Hepatocyte (in vitro differentiated cells): ENCODE measurements around the gene ZDHHC5. TPM values are rescaled to one million over a fixed set of nuclear protein-coding genes. Genes with fewer than 3 reads are reported as not detected.
"Not testable (repeated sequence)": the region's sequence is repeated elsewhere in the genome, so short reads cannot be mapped to it uniquely, and the experiment has no call there.

Experiments used
- DNase-seq: peaks from one replicate; pipeline ENCODE4 v3.0.0-alpha.2; 2016; ENCODE audit warnings: low spot score
- H2AFZ ChIP-seq: fragments of 200-600 bp; sonication (generic); 2 replicates; pipeline ENCODE4 v1.6.0; 2016; ENCODE audit warnings: antibody characterized with exemption, mild to moderate bottlenecking
- H3K27ac ChIP-seq: fragments of 200-600 bp; sonication (generic); 2 replicates; pipeline ENCODE4 v1.5.1; 2016; ENCODE audit warnings: mild to moderate bottlenecking
- H3K27me3 ChIP-seq: fragments of 200-600 bp; sonication (generic); 2 replicates; pipeline ENCODE4 v1.6.1; 2016
- H3K36me3 ChIP-seq: fragments of 200-600 bp; sonication (generic); replicated peaks from 2 replicates; pipeline ENCODE4 v1.5.1; 2016; ENCODE audit warnings: low read depth; ENCODE audit not compliant: insufficient read depth
- H3K4me1 ChIP-seq: fragments of 200-600 bp; sonication (generic); 2 replicates; pipeline ENCODE4 v1.5.1; 2016; ENCODE audit warnings: mild to moderate bottlenecking, moderate library complexity; ENCODE audit not compliant: insufficient read depth
- H3K4me2 ChIP-seq: fragments of 200-600 bp; sonication (generic); 2 replicates; pipeline ENCODE4 v1.6.0; 2016
- H3K4me3 ChIP-seq: fragments of 200-600 bp; sonication (generic); 2 replicates; pipeline ENCODE4 v1.5.1; 2016; ENCODE audit warnings: mild to moderate bottlenecking
- H3K79me2 ChIP-seq: fragments of 200-600 bp; sonication (generic); 2 replicates; pipeline ENCODE4 v1.6.0; 2017; ENCODE audit warnings: mild to moderate bottlenecking
- H3K9me2 ChIP-seq: fragments of 200-600 bp; sonication (generic); replicated peaks from 2 replicates; pipeline ENCODE4 v1.6.0; 2017; ENCODE audit warnings: mild to moderate bottlenecking; ENCODE audit not compliant: insufficient read depth
- H3K9me3 ChIP-seq: fragments of 200-600 bp; sonication (generic); 2 replicates; pipeline ENCODE4 v1.5.1; 2016; ENCODE audit warnings: low read depth, mild to moderate bottlenecking
- H4K20me1 ChIP-seq: fragments of 200-600 bp; sonication (generic); 2 replicates; pipeline ENCODE4 v1.6.0; 2016; ENCODE audit warnings: mild to moderate bottlenecking; ENCODE audit not compliant: insufficient read depth, poor library complexity, severe bottlenecking
- CTCF ChIP-seq: fragments of 200-600 bp; sonication (generic); IDR thresholded peaks from 2 replicates; pipeline ENCODE4 v1.5.1; 2016; ENCODE audit warnings: antibody characterized with exemption, mild to moderate bottlenecking; ENCODE audit not compliant: poor library complexity
- EZH2 ChIP-seq: fragments of 200-600 bp; sonication (generic); IDR thresholded peaks from 2 replicates; pipeline ENCODE4 v1.6.1; 2016; ENCODE audit warnings: antibody characterized with exemption, mild to moderate bottlenecking, borderline replicate concordance
- EZH2phosphoT487 ChIP-seq: fragments of 200-600 bp; sonication (generic); IDR thresholded peaks from one replicate; pipeline ENCODE4 v1.6.1; 2018; ENCODE audit warnings: antibody characterized with exemption, mild to moderate bottlenecking, low read depth, moderate library complexity; ENCODE audit not compliant: unreplicated experiment, severe bottlenecking
- WGBS: methylation state at CpG from one replicate; pipeline ENCODE4 v1.1.6; 2016; ENCODE audit warnings: low lambda C conversion rate; ENCODE audit errors: missing lambda C conversion rate; 5-methylcytosine and 5-hydroxymethylcytosine counted together
- polyA plus RNA-seq: library from polyadenylated mRNA; unstranded; fragments of >200 nt; fragmentation: Nextera tagmentation; extraction: Ambion mirVana; gene quantifications from 2 replicates; pipeline ENCODE4 v1.2.1, GENCODE V29; 2016
- total RNA-seq: library from RNA; depleted of rRNA; stranded (reverse); fragments of >200 nt; gene quantifications from 2 replicates; pipeline ENCODE4 v1.2.3, GENCODE V29; 2014

ZDHHC5 gene
- total and polyA plus RNA-seq, 2 experiments from 2014 or later, result 41.3 to 42.3 TPM

- no peak for DNase-seq
Measured at GRCh38 chr11:57704932-57705331, 37.0 kb downstream of the ZDHHC5 start.

GRCh38 chr11:57705432-57705831, 37.5 kb downstream of the ZDHHC5 start:
- H3K79me2 ChIP-seq, result peaks cover 42% of the 10 kb centered on the region
- H3K36me3 ChIP-seq, H3K27ac ChIP-seq, H3K9me2 ChIP-seq, H3K4me1 ChIP-seq, H2AFZ ChIP-seq, H3K4me3 ChIP-seq, H4K20me1 ChIP-seq, H3K9me3 ChIP-seq, DNase-seq, H3K4me2 ChIP-seq, H3K27me3 ChIP-seq: not testable (repeated sequence)
- WGBS, result 93% methylated on average over 8 of the region's 8 CpGs

More at GRCh38 chr11:57704932-57705331, 37.0 kb downstream of the ZDHHC5 start:
- no peak overlapping the region for H2AFZ ChIP-seq
- WGBS, result 96% methylated on average over 6 of the region's 6 CpGs
- no peak overlapping the region for H3K4me2 ChIP-seq
- TF ChIP-seq EZH2 (no peak), CTCF (no peak)
- no peak overlapping the region for H3K4me3 ChIP-seq
- H3K27ac ChIP-seq, result no peak overlapping the region
- H3K27me3 ChIP-seq, result no peaks in the 10 kb centered on the region
- H3K9me3 ChIP-seq, result no peaks in the 10 kb centered on the region
- H4K20me1 ChIP-seq, result no peaks in the 10 kb centered on the region
- peaks cover 37% of the 10 kb centered on the region for H3K79me2 ChIP-seq
- no peaks in the 10 kb centered on the region for H3K4me1 ChIP-seq
- no peaks in the 10 kb centered on the region for H3K9me2 ChIP-seq
- H3K36me3 ChIP-seq, result no peaks in the 10 kb centered on the region

GRCh38 chr11:57709802-57710367, 42.0 kb downstream of the ZDHHC5 start:
- Histone ChIP-seq H3K79me2 (peaks cover 76% of the 10 kb centered on the region), H3K36me3 (no peaks in the 10 kb centered on the region), H3K4me3 (no peak overlapping the region), H3K4me1 (peaks cover 21% of the 10 kb centered on the region), H3K4me2 (no peak overlapping the region), H3K27ac (no peak overlapping the region), H2AFZ (no peak overlapping the region), H4K20me1 (no peaks in the 10 kb centered on the region), H3K9me3 (no peaks in the 10 kb centered on the region), H3K9me2 (no peaks in the 10 kb centered on the region), H3K27me3 (no peaks in the 10 kb centered on the region)
- WGBS, result 97% methylated on average over 5 of the region's 5 CpGs
- TF ChIP-seq CTCF (no peak), EZH2 (no peak), EZH2phosphoT487 (no peak)
- no peak for DNase-seq

GRCh38 chr11:57711414-57712255, 43.7 kb downstream of the ZDHHC5 start, which contains the start of gene MED19:
MED19 (minus strand) TSS chr11:57712215; CDS start chr11:57712179, 36 bp downstream.
- Histone ChIP-seq H2AFZ (peak within 1 kb of the TSS; percentile 32), H3K27ac (peak within 1 kb of the TSS; percentile 87), H3K4me3 (peak within 1 kb of the TSS; percentile 32), H3K4me1 (peaks cover 21% of the 10 kb centered on the region), H3K36me3 (no peaks in the 10 kb centered on the region), H3K9me3 (no peaks in the 10 kb centered on the region), H4K20me1 (no peaks in the 10 kb centered on the region), H3K4me2 (peak within 1 kb of the TSS; percentile 96), H3K79me2 (peaks cover 73% of the 10 kb centered on the region), H3K9me2 (no peaks in the 10 kb centered on the region), H3K27me3 (no peaks in the 10 kb centered on the region)
- 13% methylated on average over 51 of the region's 51 CpGs for WGBS
- DNase-seq, result peak; percentile 95
- TF ChIP-seq EZH2phosphoT487, result no peak
- no peak for TF ChIP-seq CTCF
- TF ChIP-seq EZH2, result no peak
